ENCODE data around the gene PTPN14.

DNA sequence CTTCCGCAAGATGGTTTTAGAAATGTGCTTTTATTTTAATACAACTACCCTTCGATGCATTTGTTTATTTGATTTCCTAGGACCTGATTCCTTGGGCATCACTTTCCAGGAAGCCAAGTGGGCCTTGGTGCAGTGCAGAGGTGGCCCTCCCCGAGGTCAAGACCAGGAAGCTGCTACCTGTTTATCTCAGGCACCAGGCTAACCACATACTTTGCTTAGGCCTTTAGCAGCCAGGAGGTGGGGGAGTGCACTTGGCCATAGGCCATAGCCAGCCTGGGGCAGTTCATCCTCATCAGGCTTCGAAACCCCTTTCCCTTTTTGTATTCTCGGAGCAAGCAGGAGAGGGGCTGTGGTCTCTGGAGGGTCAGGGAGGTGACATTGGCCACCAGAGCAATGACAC, 225.0 kb downstream of the PTPN14 start:
- TF ChIP-seq, protein P1, sequence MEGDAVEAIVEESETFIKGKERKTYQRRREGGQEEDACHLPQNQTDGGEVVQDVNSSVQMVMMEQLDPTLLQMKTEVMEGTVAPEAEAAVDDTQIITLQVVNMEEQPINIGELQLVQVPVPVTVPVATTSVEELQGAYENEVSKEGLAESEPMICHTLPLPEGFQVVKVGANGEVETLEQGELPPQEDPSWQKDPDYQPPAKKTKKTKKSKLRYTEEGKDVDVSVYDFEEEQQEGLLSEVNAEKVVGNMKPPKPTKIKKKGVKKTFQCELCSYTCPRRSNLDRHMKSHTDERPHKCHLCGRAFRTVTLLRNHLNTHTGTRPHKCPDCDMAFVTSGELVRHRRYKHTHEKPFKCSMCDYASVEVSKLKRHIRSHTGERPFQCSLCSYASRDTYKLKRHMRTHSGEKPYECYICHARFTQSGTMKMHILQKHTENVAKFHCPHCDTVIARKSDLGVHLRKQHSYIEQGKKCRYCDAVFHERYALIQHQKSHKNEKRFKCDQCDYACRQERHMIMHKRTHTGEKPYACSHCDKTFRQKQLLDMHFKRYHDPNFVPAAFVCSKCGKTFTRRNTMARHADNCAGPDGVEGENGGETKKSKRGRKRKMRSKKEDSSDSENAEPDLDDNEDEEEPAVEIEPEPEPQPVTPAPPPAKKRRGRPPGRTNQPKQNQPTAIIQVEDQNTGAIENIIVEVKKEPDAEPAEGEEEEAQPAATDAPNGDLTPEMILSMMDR (conservative IDR thresholded peaks at IDR 0.05): no peak
- TF ChIP-seq ZFX (IDR thresholded peaks at IDR 0.05): no peak

Measured in C4-2B (cell line).